Thoracic aorta (tissue), 2 donors: Measurements from ENCODE around the gene JMJD1C. TPM values are rescaled to one million over a fixed set of nuclear protein-coding genes. Genes with fewer than 3 reads are reported as not detected.

Source experiments
- ATAC-seq: fragments of 150-250 bp; one replicate; pipeline ENCODE4 v1.8.0; 2017; ENCODE audit warnings: low read depth; ENCODE audit not compliant: insufficient number of reproducible peaks, low FRiP score
- DNase-seq: peaks from one replicate; pipeline ENCODE4 v3.0.0-alpha.2; 2020; ENCODE audit warnings: low spot score
- H3K27ac ChIP-seq, 2 donors: fragments of 200-600 bp; sonication (generic); 1 replicate in 1 of 2; 2 replicates in 1 of 2; pipeline ENCODE4 v1.5.1; 2016; ENCODE audit warnings: mild to moderate bottlenecking in 2 of 2, moderate library complexity in 2 of 2
- H3K27me3 ChIP-seq: fragments of 200-600 bp; sonication (generic); replicated peaks from 2 replicates; pipeline ENCODE4 v1.6.0; 2016; ENCODE audit warnings: mild to moderate bottlenecking; ENCODE audit not compliant: insufficient read depth
- H3K36me3 ChIP-seq: fragments of 200-600 bp; sonication (generic); one replicate; pipeline ENCODE4 v1.5.1; 2016
- H3K4me1 ChIP-seq, 2 donors: fragments of 200-600 bp; sonication (generic); 1 replicate in 1 of 2; 2 replicates in 1 of 2; pipeline versions ENCODE4 v1.5.1 to v1.6.0; 2016; ENCODE audit warnings: low read depth in 2 of 2, mild to moderate bottlenecking in 1 of 2; ENCODE audit not compliant: control insufficient read depth in 1 of 2
- H3K4me3 ChIP-seq: fragments of 200-600 bp; sonication (generic); 2 replicates; pipeline ENCODE4 v1.5.1; 2016; ENCODE audit warnings: mild to moderate bottlenecking
- H3K9me3 ChIP-seq: fragments of 200-600 bp; sonication (generic); 2 replicates; pipeline ENCODE4 v1.5.1; 2016
- CTCF ChIP-seq: fragments of 200-600 bp; sonication (generic); IDR thresholded peaks from one replicate; pipeline ENCODE4 v1.5.1; 2019; ENCODE audit warnings: antibody characterized with exemption
- total RNA-seq, 2 donors: library from RNA; depleted of rRNA; stranded (reverse); fragments of >200 nt; gene quantifications; one replicate each; pipeline versions ENCODE4 v1.1.0 to v1.2.3, GENCODE V29; 2016

The JMJD1C gene
- total RNA-seq, 2 donors from 2014 or later, result 95.2 to 215 TPM

GRCh38 chr10:63146503-63146902 is 319.3 kb downstream of the JMJD1C start:
- Histone ChIP-seq H3K36me3 (no peaks in the 10 kb centered on the region), H3K9me3 (no peaks in the 10 kb centered on the region), H3K4me1 (peaks cover 0 to 11% of the 10 kb centered on the region in 2 donors), H3K4me3 (no peak overlapping the region), H3K27ac (no peak overlapping the region), H3K27me3 (no peaks in the 10 kb centered on the region)
- DNase-seq (no peak), ATAC-seq (no peak)
- TF ChIP-seq CTCF, result no peak

- Histone ChIP-seq H3K4me1 (peaks cover 0 to 11% of the 10 kb centered on the region in 2 donors), H3K27ac (no peak overlapping the region), H3K36me3 (no peaks in the 10 kb centered on the region), H3K27me3 (no peaks in the 10 kb centered on the region), H3K9me3 (no peaks in the 10 kb centered on the region), H3K4me3 (no peak overlapping the region)
- no peak for DNase-seq
- no peak for ATAC-seq
- no peak for TF ChIP-seq CTCF
Observed at GRCh38 chr10:63145782-63146181, 320.0 kb downstream of the JMJD1C start.

- Histone ChIP-seq H3K36me3 (no peaks in the 10 kb centered on the region), H3K4me3 (no peak overlapping the region), H3K9me3 (no peaks in the 10 kb centered on the region), H3K27ac (no peak overlapping the region), H3K27me3 (no peaks in the 10 kb centered on the region), H3K4me1 (peaks cover 0 to 11% of the 10 kb centered on the region in 2 donors)
- DNase-seq (no peak), ATAC-seq (no peak)
- TF ChIP-seq CTCF, result no peak
Observed at GRCh38 chr10:63143987-63144386, 321.8 kb downstream of the JMJD1C start.

- H3K27me3 ChIP-seq, result no peaks in the 10 kb centered on the region
- peaks cover 3 to 11% of the 10 kb centered on the region in 2 donors for H3K4me1 ChIP-seq
- no peaks in the 10 kb centered on the region for H3K9me3 ChIP-seq
- ATAC-seq (no peak), DNase-seq (no peak)
- no peak overlapping the region for H3K27ac ChIP-seq
- TF ChIP-seq CTCF, result no peak
- no peak overlapping the region for H3K4me3 ChIP-seq
- no peaks in the 10 kb centered on the region for H3K36me3 ChIP-seq
Observed at GRCh38 chr10:63142136-63142535, 323.6 kb downstream of the JMJD1C start.

GRCh38 chr10:63140077-63140476 is 325.7 kb downstream of the JMJD1C start:
- DNase-seq (no peak), ATAC-seq (no peak)
- Histone ChIP-seq H3K4me1 (peaks cover 2 to 6% of the 10 kb centered on the region in 2 donors), H3K27ac (no peak overlapping the region), H3K36me3 (no peaks in the 10 kb centered on the region), H3K27me3 (no peaks in the 10 kb centered on the region), H3K4me3 (no peak overlapping the region), H3K9me3 (no peaks in the 10 kb centered on the region)
- TF ChIP-seq CTCF, result no peak
